Measurements from ENCODE around the gene FGF8. TPM values are rescaled to one million over a fixed set of nuclear protein-coding genes. Genes with fewer than 3 reads are reported as not detected.
"Not testable (repeated sequence)": the region's sequence is repeated elsewhere in the genome, so short reads cannot be mapped to it uniquely, and the experiment has no call there.

Gene FGF8
- 1 to 10 TPM; 5.4 to 7.3 (median 7.3) TPM for polyA plus RNA-seq (ENCODE audit: insufficient read length in 3 of 3)

DNA sequence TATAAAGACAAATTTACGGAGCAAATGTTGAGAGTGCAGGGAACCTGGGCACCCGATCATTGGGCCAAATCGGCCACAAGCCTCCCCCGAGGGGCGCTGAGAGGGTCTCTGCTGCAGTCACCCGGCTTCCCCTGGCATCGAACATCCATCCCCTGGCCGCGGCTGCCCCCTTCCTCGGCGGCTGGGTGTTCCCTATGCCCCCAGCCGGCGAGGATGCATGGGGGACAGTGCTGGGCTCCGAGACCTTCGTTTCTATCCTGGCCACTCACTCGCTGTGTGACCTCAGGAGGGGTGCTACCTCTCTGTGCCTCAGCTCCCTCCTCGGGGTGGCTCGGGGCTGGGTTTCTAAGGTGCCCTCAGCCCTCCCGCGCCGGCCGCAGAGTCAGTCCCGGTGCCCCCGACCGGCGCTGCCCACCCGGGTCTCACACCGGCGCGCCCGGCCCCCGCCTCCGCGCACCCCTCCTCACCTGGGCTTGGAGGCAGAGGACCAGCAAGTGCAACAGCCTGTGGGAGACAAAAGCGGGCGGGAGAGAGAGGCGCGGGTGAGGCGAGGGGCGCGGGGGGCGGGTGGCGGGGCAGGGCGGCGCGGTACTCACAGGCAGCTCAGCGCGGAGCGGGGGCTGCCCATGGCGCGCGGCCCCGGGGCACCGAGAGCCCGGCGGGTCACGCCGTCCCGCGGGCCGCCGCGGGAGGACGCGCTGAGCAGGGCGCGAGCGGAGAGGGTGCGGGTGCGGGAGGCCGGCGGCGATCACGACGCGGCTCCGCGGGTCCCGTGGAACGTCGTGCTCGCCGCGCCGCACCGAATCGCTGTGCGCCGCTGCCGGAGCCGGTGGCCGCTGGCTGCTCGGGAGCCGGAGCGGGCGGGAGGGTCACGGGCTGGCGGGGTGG, at the start of gene FGF8:
Gene FGF8 (minus strand): TSS at position 842 of the 888 bp plus-strand sequence. CDS start 214 bp downstream, at position 628.
- no peak for DNase-seq (ENCODE audit: low read depth in 3 of 3, low spot score in 2 of 3)

- no peak for DNase-seq (ENCODE audit: low read depth in 3 of 3, low spot score in 2 of 3)
Observed at GRCh38 chr10:101824736-101825135, 48.8 kb upstream of the FGF8 start.

- DNase-seq (ENCODE audit: low read depth in 3 of 3, low spot score in 2 of 3), result no peak
Observed at GRCh38 chr10:101818872-101819633, 43.1 kb upstream of the FGF8 start.

- peak; percentile 95 to 96 (median 96) for DNase-seq (ENCODE audit: low read depth in 3 of 3, low spot score in 2 of 3)
Observed at GRCh38 chr10:101818119-101818871, 42.4 kb upstream of the FGF8 start, which contains the start of gene OGA. Gene OGA (minus strand): TSS chr10:101818444. CDS start chr10:101818022, 422 bp downstream.

GRCh38 chr10:101817337-101818118, 41.6 kb upstream of the FGF8 start:
- no peak for DNase-seq (ENCODE audit: low read depth in 3 of 3, low spot score in 2 of 3)

- no peak for DNase-seq (ENCODE audit: low read depth in 3 of 3, low spot score in 2 of 3)
Observed at GRCh38 chr10:101816913-101817336, 41.0 kb upstream of the FGF8 start.

DNA sequence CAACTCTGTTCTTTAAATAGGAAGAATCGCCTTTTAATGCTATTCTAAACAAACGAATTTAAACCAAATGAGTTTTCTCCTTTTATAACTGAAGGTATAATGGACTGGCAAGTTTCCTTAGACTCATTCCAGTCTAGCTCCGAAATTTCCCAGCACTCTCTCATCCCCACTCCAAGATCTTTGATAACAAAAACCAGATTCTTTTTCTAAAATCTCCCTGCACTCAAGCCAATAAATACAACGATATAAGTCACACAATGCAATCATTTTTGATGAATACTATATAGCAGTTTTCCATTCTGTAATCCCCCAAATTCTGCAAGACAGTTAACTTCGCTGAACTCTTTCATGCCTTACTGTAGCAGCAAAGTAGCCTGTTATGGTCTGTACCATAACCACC, 40.5 kb upstream of the FGF8 start:
- no peak for DNase-seq (ENCODE audit: low read depth in 3 of 3, low spot score in 2 of 3)

DNA sequence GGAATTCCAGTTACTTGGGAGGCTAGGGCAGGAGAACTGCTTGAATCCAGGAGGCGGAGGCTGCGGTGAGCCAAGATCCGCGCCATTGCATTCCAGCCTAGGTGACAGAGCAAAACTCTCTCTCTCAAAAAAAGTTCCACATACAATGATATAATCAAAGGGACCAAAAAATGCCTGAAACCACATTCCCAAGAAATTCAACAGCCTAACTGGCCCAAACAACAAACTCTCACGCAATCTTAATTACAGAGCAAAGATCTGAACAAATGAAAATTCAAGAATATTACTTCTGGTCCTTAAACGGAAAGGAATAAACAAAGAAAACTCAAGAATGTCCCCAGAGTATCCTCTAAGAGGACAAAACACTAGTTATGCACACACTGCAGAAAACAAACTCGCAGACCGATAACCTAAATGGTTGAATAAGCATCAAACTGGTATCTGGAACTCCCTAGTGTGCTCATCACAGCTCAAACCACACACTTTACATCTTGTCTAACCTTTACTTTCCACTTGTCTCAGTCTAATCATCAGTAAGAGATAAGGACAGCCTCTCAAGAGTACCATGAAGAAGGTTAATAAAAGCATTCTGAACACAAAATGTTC, 38.7 kb upstream of the FGF8 start:
- no peak for DNase-seq (ENCODE audit: low read depth in 3 of 3, low spot score in 2 of 3)

DNA sequence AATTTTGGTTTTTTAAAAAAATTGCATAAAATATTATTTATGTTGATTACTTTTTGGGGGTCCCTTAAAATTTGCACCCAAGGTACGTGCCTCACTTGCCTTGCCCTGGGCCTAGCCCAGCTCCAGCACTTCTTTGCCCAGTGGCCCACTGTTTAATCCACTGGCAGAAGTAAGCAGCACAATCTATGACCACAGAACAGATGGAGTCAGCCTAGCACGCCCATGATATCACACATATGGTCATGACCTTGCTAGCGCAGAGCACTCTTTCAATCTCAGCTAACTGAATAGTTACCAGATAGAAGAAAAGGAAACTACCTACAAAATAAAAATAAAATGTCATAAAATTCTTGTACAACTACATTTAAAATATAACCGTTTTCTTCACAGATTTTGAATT, 36.7 kb upstream of the FGF8 start:
- DNase-seq (ENCODE audit: low read depth in 3 of 3, low spot score in 2 of 3), result no peak

DNA sequence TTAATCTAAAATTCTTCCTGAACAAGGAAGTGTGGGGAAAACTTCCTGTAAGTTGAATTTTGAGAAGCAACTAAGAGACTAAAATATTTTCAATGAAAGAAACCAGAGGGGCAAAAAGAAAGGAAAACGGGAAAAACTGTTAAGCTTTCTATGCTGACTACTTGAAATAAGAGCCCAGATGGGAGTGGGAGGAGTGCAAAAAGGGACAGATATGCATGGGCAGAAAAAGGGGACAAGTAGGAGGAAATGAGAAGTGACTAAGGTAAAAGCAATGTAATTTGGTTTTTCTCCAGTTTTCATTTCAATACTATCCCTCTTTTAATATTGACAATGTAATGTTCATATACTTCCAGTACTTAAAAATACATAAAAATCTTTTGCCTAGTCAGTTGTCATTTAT, 31.2 kb upstream of the FGF8 start:
- no peak for DNase-seq (ENCODE audit: low read depth in 3 of 3, low spot score in 2 of 3)

GRCh38 chr10:101803511-101803910, 27.6 kb upstream of the FGF8 start:
- DNase-seq (ENCODE audit: low read depth in 3 of 3, low spot score in 2 of 3), result no peak

DNA sequence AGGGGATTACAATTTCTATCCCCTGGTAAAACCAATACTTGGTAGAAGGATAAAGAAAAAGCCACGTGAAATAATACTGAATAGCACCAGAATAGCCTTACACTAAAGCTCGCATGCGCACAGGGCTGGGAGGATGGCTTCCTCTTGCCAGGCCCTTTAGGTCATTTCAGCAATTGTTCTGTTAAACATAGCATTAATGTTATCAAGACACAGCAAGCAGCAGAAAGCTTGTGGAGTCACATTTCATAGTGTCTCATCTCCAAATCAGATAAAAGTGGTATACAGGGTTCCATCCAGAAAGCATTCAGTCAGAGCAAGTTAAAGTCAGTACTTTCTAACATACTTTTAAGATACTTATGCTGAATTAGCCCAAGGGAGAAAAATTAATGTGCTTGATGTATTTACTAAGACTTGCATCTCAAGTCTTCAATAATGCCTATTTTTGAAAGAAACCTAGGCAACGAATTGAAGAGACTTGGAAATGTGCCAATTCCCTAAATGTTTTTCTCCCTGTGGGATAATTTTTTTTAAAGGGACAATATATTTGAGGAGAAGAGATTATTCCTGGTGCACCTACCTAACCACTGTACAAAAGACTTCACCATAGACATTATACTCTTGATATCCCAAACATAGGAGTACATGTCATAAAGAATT, 21.6 kb upstream of the FGF8 start:
- DNase-seq (ENCODE audit: low read depth in 3 of 3, low spot score in 2 of 3), result no peak

DNA sequence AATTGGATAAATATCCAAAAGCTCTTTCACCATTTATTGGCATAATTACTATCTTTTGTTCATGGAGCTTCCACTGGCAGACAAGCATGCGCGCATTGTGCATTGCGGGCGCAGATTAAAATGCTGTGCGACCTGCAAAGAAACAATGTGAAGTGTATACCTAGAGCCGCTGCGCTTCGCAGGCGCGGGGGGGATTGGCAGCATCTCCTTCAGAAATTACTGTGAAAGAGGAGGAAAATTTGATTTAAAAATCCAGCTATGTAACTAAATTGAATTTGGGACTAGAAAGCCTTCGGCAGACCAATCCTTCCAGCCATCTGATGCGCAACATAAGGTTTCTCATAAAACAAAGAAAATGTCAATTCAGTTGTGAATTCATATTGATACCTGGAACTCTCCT, 17.6 kb upstream of the FGF8 start:
- no peak for DNase-seq (ENCODE audit: low read depth in 3 of 3, low spot score in 2 of 3)

DNA sequence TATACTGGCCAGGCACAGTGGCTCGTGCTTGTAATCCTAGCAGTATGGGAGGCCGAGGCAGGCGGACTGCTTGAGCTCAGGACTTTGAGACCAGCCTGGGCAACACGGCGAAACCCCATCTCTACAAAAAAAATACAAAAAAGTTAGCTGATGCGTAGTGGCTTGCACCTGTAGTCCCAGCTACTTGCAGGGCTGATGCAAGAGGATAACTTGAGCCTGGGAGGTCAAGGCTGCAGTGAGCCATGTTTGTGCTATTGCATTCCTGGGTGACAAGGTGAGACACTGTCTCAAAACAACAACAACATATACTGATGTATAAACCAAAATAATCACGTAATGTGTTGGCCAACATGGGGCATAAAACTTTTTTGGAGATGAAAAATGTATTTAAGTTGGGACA, 13.8 kb upstream of the FGF8 start:
- no peak for DNase-seq (ENCODE audit: low read depth in 3 of 3, low spot score in 2 of 3)

GRCh38 chr10:101789231-101789630, 13.3 kb upstream of the FGF8 start:
- not testable (repeated sequence) for DNase-seq (ENCODE audit: low read depth in 3 of 3, low spot score in 2 of 3)

GRCh38 chr10:101785801-101786200, 9.9 kb upstream of the FGF8 start:
- DNase-seq (ENCODE audit: low read depth in 3 of 3, low spot score in 2 of 3), result no peak

DNA sequence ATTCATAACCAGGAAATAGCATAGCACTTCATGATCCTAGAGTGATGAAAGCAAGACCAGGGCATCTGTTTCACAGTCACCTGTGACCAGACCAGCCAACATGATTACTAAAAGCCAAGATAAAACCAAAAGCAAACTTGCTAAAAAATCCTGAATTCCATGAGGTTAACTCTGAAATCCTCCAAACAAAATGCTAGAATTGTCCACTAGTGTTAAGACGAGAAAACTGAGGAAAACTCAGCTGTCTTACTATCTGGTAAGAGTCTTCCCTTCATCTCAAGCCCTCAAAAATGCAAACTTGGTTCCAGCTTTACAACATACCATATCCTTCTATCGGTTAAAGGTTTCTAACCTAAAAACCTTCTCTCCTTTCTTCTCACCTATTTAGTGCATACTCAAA, 8.6 kb upstream of the FGF8 start:
- DNase-seq (ENCODE audit: low read depth in 3 of 3, low spot score in 2 of 3), result no peak

DNA sequence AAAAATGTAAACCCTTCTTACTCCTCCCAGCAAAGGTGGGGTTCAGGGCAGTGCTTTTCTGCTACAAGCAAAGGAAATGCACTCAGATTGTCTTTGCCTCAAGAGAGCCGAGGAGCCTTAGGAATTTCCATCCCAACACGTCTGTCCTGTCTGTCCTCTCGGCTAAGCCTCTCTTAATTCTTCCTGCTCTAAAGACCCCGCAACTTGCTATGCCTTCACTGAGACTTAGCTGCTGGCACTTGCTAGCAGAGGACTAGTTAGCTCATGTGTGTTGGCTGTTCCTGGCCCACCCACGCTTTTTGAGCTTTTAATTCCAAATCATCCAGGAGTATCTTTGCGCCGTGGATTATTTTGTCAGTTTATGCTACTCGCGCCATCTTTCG, 7.8 kb upstream of the FGF8 start:
- no peak for DNase-seq (ENCODE audit: low read depth in 3 of 3, low spot score in 2 of 3)

Data from right renal cortex interstitium (tissue), 3 donors.